HG02678 (cell line): ENCODE results near the gene DIS3.
"Not testable (repeated sequence)": the region's sequence is repeated elsewhere in the genome, so short reads cannot be mapped to it uniquely, and the experiment has no call there.

Experiments used
- ATAC-seq: cut with Tn5 transposase; IDR thresholded peaks from one replicate; pipeline ENCODE4 v1.9.1; 2021; ENCODE audit warnings: mild to moderate bottlenecking, moderate library complexity; ENCODE audit not compliant: unreplicated experiment

Gene DIS3

DNA sequence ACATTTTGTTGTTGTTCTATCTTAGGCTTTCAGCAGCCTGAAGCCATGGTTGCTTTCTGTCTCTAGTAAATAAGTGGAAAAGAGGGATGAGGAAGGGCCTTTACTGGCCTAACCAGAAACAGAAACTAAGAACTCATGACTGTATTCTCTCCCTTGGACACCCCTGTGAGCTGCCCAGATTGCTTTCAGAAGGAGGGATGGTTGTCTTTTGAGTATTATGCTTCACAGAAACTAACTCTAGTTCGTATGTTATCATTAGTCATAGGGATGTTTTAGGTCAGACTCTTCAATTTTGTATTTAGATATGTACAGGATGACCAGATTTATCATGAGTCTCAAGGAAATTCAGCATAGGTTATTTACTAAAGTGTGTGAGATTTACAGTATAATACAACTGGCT, 36.4 kb downstream of the DIS3 start:
- ATAC-seq = no peak

DNA sequence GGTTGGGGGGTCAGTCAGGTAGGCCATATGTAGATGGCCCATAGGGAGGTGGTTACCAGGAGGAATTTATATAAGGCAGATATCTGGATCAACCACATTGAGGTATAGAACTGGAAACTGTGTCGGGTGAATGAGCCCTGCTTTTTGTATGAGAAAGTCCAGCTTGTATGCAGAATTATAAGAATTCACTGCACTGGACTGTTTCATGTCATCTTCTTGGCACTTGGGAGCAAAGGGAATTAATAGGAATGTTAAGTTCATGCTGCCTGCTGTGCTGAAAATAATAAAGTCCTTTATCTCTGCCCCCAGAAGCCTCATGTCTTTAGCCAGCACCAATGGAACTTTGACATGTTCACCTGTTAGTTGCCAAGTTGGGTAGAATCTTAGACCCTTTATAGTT, 41.7 kb downstream of the DIS3 start:
- ATAC-seq = no peak

DNA sequence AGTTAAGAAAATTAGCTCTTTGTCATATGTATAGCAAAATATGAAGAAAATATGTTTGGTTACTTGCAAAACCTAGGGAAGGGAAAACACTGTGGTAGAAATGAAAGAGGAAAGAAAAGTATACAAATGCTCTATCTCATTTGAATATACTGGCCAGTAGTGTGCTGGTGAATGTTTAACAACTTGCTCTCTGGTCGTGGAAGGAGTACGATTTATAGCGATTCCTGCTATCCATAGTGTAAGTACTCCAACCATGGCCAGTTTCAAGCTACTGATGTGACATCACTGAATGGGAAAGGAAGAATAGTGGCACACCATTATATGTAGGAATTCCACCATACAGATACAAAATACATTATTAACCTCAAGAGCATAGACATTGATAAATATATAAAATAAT, 44.7 kb downstream of the DIS3 start:
- ATAC-seq = no peak

DNA sequence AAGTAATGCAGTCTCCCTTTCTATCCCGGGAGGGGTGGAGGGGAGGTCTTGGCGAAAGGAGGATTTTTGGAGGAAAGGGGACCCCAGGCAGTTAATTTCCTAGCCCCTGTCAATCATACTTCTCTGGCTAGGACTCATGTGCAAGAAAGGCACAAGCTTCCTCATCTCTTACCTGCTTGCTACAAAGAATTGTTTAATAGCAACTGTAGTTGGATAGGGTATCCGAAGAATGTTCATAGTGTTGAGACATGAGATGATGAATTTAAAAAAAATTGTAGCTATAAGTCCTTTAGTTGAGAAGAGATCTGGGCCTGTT, 53.5 kb downstream of the DIS3 start:
- no peak for ATAC-seq

DNA sequence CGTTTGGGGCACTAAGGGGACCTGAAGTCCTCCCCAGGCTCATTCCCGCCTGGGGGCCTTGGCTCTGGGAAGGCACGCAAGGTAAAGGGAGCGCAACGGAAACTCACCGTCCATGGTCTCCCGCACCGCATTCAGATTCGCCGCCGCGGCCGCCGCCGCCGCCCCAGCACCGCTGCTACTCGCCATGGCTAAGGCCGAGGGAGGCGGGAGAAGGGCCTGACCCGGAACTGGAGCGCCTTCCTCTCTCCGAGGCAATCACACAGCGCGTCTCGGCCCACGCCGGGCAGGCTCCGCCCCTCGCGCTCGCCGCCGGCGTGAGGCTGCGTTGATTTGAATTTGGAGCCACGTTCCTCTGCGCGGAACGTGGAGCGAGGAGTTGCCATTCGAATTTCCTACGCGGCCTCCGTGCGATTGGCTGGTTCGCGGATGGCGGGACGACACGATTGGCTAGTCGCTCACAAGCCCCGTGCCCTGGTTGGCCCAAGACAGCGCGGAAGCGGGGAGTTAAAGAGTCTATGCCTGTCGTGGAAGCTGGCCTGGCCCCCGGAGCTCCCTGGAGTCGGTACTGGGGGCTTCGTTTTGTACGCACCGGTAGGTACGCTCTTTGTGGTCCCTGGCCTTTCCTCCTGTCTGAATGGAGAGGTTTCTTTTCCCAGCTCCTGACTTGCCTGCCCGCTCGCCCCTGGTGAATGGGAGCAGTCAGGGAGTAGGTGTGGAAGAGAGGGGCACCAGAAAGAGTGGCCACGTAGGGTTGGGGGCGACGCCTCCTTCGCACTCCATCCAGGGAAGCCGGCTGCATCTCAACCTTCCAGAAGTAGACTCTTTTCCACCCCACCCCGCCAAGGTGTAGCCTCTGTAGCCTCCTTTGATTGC, 54.0 kb downstream of the DIS3 start, which contains the start of the genes BORA and MZT1:
Gene BORA, plus strand, starts transcription at position 507 of the 873 bp plus-strand sequence. CDS start 1,018 bp downstream, outside the sequence.
Gene MZT1, minus strand, starts transcription at position 213 of the 873 bp plus-strand sequence. Its CDS starts 27 bp downstream, at position 186.
- ATAC-seq = peak; percentile 94

DNA sequence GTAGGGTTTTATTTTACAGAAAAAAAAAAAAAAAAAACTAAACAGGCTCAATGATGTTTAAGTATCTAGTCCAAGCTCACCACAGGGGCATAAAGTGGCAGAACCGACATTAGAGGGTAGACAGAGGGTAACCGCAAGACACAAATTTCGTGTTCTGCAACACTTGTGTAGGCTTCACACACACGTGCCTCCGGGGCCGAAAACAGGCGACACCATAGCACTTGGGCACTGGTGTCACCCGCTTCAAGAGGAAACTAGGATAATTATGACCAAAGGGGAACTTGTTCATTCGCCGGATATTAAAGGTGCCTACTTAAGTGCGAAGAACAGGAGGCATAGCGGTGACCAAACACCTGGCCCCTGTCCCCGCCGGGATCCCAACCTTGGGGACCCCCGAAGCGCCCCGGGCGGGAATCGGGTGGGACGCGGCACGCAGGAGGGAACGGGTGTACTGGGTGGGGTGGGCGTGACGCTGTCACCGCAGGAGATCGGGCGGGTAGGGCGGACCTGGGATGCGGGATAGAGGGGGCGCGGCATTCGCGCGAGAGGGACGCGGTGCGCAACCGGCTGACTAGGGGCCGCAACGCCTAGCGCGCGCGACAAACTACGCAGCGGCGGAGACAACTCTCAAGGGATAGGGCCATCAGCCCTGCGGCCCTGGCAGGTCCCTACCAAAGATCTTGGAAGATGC, 54.8 kb downstream of the DIS3 start:
- ATAC-seq = peak; percentile 19

DNA sequence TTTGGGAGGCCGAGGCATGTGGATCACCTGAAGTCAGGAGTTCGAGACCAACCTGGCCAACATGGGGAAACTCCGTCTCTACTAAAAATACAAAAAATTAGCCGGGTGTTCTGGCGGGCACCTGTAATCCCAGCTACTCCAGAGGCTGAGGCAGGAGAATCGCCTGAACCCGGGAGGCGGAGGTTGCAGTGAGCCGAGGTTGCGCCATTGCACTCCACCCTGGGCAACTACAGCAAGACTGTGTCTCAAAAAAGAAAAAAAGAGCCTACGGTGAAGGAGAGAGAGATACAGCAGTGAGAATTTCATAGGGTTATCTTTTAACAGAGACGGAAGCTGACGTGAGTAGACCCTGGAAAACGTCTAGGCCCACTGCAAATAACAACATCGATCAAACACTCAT, 55.5 kb downstream of the DIS3 start:
- not testable (repeated sequence) for ATAC-seq

DNA sequence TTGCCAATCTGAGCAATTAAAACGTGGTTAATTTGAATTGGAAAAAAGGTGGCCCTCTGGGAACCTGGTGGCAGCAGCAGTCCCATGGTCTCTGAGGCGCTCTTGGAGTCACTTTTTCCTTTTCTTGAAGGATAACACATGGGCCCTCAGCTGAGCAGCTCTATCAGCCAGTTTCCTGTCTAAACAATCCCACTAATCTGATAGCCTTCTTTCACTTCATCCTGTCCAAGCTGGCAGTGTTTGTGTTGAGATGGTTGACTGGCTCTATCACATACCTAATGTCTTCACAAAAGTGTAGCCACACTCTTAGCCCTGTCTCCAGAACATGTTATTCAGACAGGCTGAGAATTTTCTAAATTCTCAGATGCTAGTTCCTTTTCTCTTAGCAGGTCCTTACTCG, 64.9 kb downstream of the DIS3 start:
- no peak for ATAC-seq
